HG03342 (cell line): Measurements from ENCODE around the gene KLHL25.

Experiments
- ATAC-seq: cut with Tn5 transposase; IDR thresholded peaks from one replicate; pipeline ENCODE4 v1.9.1; 2021; ENCODE audit warnings: mild to moderate bottlenecking, moderate library complexity; ENCODE audit not compliant: unreplicated experiment

The KLHL25 gene

DNA sequence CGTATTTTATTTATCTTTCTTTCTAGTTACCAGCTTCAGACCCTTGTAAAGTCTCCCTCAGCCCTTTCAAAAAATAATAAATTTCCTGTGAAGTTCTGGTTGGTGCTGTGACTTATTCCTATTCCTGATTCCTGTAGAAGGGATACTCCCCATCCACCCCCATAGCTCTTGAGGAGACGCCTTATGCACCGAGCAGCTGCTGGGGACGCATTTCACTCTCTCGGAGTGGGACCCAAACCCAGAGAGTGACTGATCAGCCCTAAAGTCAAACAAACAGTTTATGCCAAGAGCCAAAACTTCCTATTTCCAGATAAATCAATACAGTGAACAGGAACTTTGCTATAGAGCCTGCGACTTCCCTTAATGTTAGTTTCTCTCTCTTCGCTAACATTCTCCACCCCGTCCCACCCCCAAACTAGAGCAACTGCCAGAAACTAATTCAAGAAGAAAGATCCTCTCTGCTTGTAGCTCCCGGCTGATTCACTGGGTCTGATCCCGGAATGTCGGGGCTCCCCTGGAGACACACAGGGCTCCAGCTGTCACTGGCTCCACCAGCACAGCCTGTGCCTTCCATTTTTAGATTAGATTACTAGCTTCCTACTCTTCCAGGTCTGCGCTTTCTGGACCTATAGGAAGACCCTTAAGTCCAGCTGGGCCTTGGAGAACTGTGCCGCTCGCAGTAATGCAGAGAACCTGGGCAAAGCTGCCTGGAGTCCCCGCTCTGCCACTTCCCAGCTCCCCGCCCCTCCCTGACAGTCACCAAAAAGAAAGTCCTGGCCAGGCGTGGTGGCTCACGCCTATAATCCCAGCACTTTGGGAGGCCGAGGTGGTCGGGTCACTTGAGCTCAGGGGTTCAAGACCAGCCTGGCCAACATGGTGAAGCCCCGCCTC, 45.2 kb downstream of the KLHL25 start:
- no peak for ATAC-seq

DNA sequence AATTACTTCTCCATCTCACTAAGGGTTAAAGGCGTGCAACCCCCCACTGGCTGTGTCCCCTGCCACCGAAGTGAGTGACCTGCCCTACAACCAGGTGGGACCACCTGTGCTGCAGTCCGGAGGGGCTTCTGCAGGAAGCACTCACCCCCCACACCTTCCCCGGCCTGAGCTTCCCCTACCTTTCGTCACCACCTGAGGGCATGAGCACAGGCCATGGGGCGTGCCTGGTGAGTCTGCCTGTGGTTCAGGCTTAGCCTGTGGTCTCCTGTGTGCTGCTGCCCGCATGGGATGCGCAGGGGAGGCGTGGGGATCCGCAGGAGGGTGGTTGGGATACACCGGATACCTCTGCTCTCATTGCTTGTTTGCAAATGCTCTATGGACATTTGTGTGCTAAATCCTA, 46.0 kb downstream of the KLHL25 start:
- no peak for ATAC-seq

DNA sequence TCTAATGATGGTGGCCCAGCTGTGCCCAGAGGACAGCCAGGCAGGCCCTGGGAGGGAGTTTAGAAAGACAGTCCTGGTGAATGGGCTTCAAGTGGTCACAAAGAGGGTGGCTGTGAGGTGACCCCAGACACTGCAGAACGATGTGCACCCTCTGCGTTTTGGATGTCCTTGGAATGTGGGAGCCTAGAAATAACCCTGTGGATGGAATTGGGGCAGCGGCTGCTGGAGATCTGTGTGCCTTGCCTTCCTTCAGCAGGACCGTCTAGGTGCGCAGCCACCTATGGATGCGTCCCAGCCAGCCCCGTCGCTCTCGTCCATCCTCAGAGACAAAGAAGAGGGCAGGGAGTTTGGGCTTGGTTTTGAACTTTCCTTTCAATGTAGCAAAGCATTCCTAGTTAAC, 46.5 kb downstream of the KLHL25 start:
- no peak for ATAC-seq

DNA sequence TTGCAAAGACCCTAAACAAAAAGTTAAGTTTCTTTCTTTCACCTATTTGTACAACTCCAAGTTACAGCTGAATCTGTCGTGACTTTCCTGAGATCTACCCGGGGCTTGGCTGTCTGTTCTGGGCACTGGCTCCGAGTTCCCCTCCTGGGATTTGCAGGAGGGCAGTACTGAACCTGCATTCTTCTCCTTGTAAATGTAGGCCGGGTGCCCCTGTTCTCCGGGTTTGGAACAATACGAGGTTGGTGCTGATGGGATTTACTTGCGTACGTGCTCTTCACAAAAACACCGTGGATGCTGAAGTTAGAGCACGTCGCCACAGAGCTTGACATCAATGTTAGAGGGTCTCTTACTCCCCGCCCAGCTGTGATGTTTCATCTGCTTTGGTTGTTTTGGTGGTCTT, 48.1 kb downstream of the KLHL25 start:
- ATAC-seq, result no peak

DNA sequence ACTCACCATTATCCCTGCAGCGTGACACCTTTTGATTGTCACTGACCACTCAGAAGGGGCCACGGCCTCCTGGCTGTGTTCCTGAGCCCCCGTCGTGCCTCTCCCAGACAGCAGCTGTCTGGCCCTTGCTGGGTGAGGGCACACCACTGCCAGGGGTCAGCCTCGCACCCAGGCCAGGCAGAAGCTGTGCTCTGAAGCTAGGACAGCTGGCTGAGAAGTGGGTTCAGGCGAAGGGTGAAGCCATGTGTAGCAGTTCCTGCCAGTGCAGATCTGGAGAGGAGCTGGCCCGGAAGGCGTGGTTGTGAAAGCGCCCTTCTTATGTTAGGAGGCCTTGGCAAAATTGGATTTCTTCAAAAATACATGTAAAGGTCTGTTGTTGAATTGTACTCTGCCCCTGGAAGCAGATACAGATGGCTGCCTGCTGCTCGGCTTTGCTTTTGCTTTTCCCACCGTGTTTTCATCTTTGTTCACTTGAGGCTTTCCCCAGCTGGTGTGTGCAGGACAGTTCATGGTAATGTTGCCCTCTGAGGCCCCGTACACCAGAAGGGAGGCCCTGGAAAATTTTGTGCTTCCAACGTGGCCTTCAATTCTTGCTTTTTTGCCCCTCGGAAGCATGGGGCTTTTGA, 49.1 kb downstream of the KLHL25 start:
- no peak for ATAC-seq

DNA sequence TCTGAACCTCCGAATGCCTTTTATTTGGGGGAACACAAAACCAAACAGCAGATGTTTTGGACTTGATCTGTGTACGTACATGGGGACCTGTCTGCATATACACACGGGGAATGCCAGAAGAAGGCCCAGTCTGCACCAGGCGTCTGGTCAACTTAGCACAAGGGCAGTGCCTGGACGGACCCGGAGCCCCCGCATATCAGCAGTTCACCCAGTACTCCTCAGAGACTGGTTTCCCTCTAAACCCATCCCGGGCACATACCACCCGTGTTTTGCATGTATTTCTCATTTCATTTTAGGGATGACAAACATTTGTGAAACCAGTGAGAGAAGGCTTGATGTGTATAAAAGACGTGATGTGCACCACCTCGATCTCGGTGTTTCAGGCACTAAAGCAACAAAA, 49.7 kb downstream of the KLHL25 start:
- ATAC-seq, result no peak

DNA sequence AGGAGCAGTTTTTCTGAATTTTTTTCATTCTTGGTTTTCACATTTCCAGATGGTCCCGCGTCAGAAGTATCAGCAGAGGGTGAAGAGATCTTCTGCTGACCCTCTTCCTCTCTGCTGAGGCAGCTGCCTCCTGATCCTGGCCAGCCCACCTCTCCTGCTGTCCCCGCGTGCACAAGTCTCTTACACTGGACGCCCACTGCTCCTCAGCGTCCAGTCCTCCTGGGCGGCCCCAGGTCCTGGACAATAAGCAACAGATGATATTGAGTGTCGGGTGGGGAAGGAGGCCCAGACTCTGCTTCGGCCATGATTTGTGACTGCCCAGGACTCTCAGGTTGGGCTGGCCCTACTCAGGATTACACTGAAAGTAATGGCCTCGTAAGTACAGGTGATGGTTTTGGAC, 50.1 kb downstream of the KLHL25 start:
- ATAC-seq, result no peak

DNA sequence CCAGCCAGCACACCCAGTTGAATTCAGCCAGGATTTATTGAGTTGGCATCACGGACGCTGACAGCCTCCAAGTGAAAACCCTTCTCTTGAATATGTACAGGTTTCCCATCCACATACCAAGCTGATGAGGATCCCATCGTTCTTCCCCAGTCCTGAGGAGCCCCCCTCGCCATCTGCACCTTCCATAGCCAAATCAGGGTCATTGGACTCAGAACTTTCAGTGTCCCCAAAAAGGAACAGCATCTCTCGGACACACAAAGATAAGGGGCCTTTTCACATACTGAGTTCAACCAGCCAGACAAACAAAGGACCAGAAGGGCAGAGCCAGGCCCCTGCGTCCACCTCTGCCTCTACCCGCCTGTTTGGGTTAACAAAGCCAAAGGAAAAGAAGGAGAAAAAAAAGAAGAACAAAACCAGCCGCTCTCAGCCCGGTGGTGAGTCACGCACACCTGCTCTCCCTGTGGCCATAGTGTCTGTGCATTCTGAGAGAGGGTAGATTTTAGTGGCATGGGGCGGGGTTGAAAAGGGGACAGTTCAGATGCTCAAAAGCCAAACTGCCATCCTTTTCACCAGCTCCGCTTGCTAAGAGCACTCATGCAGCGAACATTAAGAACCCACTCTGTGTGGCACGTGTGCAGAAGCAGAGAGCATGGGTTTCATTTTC, 51.2 kb downstream of the KLHL25 start:
- no peak for ATAC-seq

DNA sequence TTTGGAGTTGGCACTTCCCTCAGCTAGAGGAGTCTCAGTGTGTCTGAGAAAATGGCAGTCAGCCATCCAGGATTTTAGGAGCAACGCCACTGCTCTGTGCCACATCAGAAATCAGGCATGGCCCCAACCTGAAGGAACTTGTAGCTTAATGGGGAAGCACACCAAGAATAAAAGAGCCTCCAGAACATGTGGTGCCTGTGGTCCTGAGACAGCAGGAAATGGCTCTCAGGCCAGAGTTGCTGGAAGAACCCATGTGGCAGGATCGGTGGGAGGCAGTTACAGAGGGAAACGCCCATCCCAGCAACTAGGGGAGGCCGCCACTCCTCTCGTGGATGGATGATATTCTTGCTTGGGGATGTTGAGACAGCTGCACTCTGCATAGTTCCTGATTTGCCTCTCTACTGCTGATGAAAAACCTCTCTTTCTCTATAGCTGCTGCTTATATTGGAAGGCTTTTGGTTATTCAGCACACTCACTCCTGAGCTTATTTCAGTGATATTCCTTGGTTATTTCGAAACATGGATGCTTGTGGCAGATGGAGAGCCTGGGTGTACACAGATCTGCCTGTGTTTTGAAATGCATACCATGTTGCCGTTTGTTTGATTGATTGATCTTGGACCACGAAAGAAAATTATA, 52.4 kb downstream of the KLHL25 start:
- no peak for ATAC-seq

DNA sequence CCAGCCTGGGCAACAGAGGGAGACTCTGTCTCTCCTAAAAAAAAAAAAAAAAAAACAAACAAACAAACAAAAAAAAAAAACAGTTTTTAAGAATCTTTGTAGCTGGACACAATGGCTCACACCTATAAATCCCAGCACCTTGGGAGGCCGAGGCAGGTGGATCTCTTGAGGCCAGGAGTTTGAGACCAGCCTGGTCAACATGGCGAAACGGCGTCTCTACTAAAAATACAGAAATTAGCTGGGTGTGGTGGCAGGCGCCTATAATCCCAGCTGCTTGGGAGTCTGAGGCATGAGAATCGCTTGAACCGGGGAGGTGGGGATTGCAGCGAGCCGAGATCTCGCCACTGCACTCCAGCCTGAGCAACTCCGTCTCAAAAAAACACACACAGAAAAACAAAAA, 53.1 kb downstream of the KLHL25 start:
- no peak for ATAC-seq

DNA sequence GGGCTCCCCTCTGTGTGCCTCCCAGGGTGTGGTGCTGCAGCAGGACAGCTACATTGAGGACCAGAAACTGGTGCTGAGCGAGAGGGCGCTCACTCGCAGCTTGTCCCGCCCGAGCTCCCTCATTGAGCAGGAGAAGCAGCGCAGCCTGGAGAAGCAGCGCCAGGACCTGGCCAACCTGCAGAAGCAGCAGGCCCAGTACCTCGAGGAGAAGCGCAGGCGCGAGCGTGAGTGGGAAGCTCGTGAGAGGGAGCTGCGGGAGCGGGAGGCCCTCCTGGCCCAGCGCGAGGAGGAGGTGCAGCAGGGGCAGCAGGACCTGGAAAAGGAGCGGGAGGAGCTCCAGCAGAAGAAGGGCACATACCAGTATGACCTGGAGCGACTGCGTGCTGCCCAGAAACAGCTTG, 53.7 kb downstream of the KLHL25 start:
- ATAC-seq, result no peak

DNA sequence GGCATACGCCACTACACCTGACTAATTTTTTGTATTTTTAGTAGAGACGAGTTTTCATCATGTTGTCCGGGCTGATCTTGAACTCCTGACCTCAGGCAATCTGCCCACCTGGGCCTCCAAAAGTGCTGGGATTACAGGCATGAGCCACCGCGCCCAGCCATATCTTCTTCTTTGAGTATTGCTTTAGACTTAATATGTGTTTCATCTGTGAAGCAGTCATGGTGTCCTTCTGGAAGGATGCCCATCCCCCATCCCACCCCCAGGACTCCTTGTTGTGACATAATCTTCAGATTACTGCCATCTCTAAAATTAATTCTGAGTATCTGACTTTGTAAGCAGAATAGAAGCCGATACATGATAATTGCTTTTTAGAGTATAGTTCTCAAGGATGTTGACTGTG, 57.7 kb downstream of the KLHL25 start:
- no peak for ATAC-seq

DNA sequence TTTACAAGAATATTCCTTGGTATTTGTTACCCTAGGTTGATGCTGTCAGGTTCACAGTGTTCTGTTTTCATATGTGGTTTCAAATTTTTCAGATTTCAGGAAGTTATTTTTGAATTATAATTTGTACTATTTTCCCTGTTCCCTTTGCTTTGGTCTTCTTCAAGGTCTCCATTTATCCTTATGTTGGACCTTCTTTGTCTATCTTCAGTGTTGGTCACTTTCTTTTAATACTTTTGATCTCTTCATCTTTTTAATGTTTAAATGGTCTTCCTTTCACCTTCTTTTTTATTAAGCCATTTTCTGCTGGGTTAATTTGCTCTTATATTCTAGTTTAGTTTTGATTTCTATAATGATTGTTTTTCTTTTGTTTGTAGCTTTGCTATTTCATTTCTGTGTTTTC, 61.3 kb downstream of the KLHL25 start:
- ATAC-seq, result no peak

DNA sequence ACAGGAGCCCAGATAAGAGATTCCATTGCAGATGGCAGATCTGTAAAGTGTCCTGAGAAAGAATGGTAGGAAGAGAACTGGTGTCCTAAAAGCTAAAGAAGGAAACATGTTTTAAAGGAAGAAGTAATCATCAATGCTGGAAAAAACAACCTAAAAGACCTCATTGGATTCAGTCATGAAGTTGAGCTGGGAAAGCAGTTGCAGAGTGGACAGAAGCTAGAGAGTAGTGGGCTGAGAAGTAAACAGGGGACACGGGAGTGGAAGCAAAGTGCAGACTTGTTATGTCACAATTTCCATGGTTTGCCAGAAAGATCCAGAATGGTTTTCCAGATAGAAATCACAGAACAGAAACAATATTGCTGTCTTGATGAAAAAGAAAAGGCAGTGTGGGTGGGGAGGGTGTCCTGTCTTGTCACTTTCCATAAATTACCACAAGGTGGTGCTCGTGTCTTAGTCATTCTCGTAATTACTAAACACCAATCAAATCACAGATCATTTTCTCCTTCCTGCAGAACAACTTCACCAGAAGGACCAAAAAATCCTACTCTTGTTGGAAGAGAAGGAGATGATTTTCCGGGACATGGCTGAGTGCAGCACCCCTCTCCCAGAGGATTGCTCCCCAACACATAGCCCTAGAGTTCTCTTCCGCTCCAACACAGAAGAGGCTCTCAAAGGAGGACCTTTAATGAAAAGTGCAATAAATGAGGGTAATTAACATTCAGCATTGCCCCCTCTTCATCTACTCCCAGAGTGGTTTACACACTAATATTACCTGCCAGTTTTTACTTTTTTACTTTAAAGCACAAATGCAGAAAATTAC, 64.5 kb downstream of the KLHL25 start:
- ATAC-seq, result peak; percentile 80

DNA sequence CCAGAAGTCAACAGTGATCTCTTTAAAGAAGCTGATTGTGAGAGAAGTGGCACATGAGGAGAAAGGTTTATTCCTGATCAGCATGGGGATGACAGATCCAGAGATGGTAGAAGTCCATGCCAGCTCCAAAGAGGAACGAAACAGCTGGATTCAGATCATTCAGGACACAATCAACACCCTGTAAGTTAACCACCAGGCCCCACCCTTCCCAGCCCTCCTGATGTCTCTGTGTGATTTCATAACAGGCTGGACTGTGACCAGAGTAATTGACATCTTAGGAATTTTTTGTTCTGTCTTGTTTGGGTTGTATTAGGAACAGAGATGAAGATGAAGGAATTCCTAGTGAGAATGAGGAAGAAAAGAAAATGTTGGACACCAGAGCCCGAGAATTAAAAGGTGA, 67.7 kb downstream of the KLHL25 start:
- ATAC-seq, result no peak

DNA sequence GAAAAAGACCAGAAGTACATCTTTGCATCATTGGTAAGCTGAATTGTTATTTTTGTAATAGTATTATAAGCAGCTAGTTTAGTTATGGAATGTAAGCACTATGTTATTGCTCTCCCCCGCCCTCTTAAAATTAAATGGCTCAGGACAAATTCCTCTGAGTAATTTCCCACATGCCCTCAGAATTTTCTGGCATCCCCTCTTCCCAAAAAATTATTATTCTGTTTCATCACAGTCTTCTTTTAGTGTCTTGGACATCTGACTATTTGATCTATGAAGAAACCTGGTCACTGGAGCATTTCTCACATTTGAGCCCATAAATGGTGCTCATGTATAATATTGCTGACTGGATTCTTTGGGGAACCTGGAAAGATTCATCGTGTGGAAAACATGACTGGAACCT, 68.3 kb downstream of the KLHL25 start:
- ATAC-seq, result no peak

DNA sequence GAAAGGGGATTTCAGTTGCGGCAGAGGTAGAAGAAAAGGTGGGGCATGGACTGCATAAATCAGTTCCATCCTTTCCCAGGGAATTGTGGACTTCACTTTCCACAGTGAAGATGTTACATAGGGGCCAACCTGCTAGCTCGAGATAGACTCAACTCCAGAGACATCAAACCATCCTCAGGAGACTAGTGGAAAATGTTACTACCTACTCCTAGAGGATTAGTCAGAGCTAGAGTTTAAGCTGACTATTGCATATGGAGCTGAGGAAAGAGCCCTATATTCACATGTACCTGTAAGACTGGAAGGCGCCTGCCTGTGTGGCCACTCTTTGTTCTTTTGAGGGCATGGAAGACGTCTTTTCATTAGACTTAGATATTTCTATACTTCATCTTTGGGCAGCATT, 69.2 kb downstream of the KLHL25 start:
- no peak for ATAC-seq

DNA sequence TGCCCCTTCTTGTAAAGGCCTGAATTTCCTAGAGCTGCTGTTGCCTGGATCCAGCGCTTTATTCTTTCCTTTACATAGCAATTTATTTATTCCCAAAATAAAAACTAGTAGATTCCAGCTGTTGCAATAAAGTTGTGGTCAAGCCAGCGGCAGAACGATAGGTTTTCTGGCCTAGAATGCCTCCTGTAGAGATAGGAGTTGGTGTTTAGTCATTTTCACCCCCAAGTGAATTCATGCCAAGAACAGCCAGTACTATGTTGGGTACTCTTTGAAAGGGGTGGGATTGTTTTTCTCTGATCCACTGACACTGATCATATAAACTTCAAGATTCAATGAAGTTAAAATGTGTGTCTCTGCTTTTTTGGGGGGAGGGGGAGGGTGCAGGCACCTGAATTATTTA, 69.7 kb downstream of the KLHL25 start:
- no peak for ATAC-seq

DNA sequence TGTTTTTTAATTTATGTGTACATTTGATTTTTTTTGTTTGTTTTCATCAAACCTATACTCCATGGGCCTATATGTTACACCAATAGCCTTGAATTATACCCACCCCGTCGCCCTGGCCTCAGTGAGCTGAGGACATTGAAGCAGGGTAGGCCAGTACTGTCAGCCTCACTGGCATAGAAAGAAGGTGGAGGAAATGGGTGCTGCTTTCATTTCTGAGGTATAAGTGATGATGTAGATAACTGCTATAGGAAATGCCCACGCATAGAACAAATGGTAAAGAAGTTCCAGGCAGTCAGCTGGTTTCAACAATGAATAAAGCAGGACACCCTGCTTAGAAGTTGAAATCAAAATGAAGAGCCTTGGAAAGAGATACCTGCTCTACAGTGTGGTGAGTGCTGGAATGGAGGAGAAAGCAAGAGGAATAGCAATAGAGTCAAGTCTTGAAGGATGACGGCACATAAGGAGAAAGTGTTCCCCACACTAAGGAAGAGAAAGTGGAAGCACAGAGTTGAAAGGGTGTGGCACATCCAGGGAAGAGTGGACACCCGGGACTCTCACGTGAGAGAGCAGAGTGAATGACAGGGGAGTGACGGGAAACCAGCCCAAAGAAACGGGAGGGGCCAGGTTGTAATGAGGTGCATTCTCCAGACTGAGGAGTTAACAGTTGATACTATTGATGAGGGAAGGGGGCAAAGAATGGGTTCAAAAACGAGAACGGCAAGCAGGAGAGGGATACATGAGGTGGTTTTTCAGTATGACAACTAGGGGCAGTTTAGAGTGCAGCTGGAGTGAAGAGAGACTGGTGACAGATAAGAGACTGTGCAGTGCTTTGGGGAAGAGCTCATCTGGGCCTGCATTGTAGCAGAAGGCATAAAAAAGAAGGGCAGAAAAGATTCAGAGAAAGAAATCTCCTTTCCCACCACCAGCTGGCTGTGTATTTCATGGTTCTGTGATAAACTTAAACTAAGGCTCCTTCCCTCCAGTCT, 70.5 kb downstream of the KLHL25 start:
- no peak for ATAC-seq
